A549 (cell line): ENCODE results near the gene ACSBG1.

Experiments used
- CBX8 ChIP-seq: fragments of 200-600 bp; sonication (generic); IDR thresholded peaks from 2 replicates; pipeline ENCODE4 v1.6.1; 2016
- CEBPB ChIP-seq, 2 experiments: fragments of >200 bp in 1 of 2; sonication (Bioruptor Twin) in 1 of 2; formaldehyde crosslinking in 1 of 2; IDR thresholded peaks; 2 replicates each; pipeline ENCODE4 v1.6.1; 2012 to 2016
- CHD2 ChIP-seq: fragments of 150-350 bp; IDR thresholded peaks from 2 replicates; pipeline ENCODE4 v1.6.1; 2014; ENCODE audit warnings: low read length; ENCODE audit not compliant: partially characterized antibody
- CHD4 ChIP-seq: fragments of 200-600 bp; sonication (generic); IDR thresholded peaks from 2 replicates; pipeline ENCODE4 v1.6.1; 2016; ENCODE audit warnings: antibody characterized with exemption, mild to moderate bottlenecking, borderline replicate concordance
- FOSB ChIP-seq: fragments of 250-450 bp; sonication (Bioruptor Pico); IDR thresholded peaks from 2 replicates; pipeline ENCODE4 v1.5.0; 2020; ENCODE audit warnings: mild to moderate bottlenecking, moderate library complexity
- POLR2A ChIP-seq: IDR thresholded peaks from 2 replicates; pipeline ENCODE4 v1.6.1; 2012; ENCODE audit warnings: mild to moderate bottlenecking, low read length
- RAD21 ChIP-seq, 2 experiments: fragments of >200 bp in 1 of 2; sonication (Bioruptor Twin) in 1 of 2; formaldehyde crosslinking in 1 of 2; IDR thresholded peaks in 1 of 2; conservative IDR thresholded peaks in 1 of 2; 2 replicates in 1 of 2; 3 replicates in 1 of 2; pipeline ENCODE4 v1.6.1; 2012 to 2018; ENCODE audit warnings: inconsistent platforms in 1 of 2
- RCOR1 ChIP-seq: fragments of 150-350 bp; IDR thresholded peaks from 2 replicates; pipeline ENCODE4 v1.6.1; 2014; ENCODE audit warnings: antibody characterized with exemption, low read length, low read depth
- RFX5 ChIP-seq: fragments of 450-650 bp; IDR thresholded peaks from 2 replicates; pipeline ENCODE4 v1.7.1; 2014; ENCODE audit warnings: antibody characterized with exemption, mild to moderate bottlenecking, moderate library complexity
- SMC3 ChIP-seq: fragments of >200 bp; sonication (Bioruptor Twin); formaldehyde crosslinking; IDR thresholded peaks from 3 replicates; pipeline ENCODE4 v1.6.1; 2018; ENCODE audit warnings: inconsistent platforms
- SREBF2 ChIP-seq: fragments of 450-650 bp; IDR thresholded peaks from 2 replicates; pipeline ENCODE4 v1.6.1; 2014; ENCODE audit warnings: mild to moderate bottlenecking, moderate library complexity
- TF ChIP-seq, protein P1 (sequence below): fragments of >200 bp; sonication (Bioruptor Twin); formaldehyde crosslinking; IDR thresholded peaks from 3 replicates; pipeline ENCODE4 v1.5.1; 2016
- TF ChIP-seq, protein P2 (sequence below): IDR thresholded peaks from 2 replicates; pipeline ENCODE4 v1.6.1; 2012
- TF ChIP-seq, protein P3 (sequence below): IDR thresholded peaks from 2 replicates; pipeline ENCODE4 v1.6.1; 2012

DNA sequence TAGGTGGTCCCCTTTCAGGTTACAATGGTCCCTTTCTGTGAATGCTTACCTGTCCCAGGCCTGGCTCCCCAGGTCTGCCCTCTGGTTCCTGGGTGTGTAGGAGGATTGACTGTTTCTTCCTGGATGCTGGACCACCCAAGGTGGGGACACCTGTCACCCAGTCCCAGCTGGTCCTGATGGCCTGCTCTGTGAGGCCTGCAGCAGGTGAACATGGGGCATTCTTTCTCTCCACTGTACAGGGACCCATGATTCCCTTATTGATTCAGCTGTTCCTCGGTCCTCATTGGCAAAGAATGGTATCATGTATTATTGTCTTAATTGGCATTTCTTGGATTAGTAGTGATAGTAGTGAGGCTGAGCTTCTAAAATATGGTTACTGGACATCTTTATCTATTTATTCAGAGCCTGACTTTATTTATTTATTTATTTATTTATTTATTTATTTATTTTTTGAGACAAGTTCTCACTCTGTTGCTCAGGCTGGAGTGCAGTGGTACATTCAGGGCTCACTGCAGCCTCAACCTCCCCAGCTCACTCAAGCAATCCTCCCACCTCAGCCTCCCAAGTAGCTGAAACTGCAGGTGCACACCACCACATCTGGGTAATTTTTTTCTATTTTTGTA, 21.2 kb upstream of the ACSBG1 start:
- TF ChIP-seq RAD21 (conservative IDR thresholded peaks at IDR 0.05 in 1 of 2, IDR thresholded peaks at IDR 0.05 in 1 of 2) (no peak), CEBPB (IDR thresholded peaks at IDR 0.05) (no peak), CHD2 (no peak), SMC3 (no peak), POLR2A (no peak), CBX8 (no peak), RCOR1 (no peak), FOSB (CRISPR knock-in tag) (no peak), CHD4 (no peak), RFX5 (no peak), SREBF2 (no peak)
- TF ChIP-seq, protein P1, sequence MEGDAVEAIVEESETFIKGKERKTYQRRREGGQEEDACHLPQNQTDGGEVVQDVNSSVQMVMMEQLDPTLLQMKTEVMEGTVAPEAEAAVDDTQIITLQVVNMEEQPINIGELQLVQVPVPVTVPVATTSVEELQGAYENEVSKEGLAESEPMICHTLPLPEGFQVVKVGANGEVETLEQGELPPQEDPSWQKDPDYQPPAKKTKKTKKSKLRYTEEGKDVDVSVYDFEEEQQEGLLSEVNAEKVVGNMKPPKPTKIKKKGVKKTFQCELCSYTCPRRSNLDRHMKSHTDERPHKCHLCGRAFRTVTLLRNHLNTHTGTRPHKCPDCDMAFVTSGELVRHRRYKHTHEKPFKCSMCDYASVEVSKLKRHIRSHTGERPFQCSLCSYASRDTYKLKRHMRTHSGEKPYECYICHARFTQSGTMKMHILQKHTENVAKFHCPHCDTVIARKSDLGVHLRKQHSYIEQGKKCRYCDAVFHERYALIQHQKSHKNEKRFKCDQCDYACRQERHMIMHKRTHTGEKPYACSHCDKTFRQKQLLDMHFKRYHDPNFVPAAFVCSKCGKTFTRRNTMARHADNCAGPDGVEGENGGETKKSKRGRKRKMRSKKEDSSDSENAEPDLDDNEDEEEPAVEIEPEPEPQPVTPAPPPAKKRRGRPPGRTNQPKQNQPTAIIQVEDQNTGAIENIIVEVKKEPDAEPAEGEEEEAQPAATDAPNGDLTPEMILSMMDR = no peak
- TF ChIP-seq, protein P2, sequence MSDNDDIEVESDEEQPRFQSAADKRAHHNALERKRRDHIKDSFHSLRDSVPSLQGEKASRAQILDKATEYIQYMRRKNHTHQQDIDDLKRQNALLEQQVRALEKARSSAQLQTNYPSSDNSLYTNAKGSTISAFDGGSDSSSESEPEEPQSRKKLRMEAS = no peak
- TF ChIP-seq, protein P3, sequence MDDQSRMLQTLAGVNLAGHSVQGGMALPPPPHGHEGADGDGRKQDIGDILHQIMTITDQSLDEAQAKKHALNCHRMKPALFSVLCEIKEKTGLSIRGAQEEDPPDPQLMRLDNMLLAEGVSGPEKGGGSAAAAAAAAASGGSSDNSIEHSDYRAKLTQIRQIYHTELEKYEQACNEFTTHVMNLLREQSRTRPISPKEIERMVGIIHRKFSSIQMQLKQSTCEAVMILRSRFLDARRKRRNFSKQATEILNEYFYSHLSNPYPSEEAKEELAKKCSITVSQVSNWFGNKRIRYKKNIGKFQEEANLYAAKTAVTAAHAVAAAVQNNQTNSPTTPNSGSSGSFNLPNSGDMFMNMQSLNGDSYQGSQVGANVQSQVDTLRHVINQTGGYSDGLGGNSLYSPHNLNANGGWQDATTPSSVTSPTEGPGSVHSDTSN = no peak
